ENCODE results near the gene PRDM16. TPM values are rescaled to one million over a fixed set of nuclear protein-coding genes. Genes with fewer than 3 reads are reported as not detected.

PRDM16 gene
- total RNA-seq, 1 experiment from 2014 or later = 0.69 TPM

GRCh38 chr1:3293563-3294080 is 224.6 kb downstream of the PRDM16 start:
- Histone ChIP-seq H3K4me3 (ENCODE audit: insufficient read depth, low read depth, low read length) (no peak overlapping the region), H3K36me3 (replicated peaks; ENCODE audit: control insufficient read depth, insufficient read depth, low read length) (no peaks in the 10 kb centered on the region), H3K27me3 (ENCODE audit: control insufficient read depth, insufficient read depth, low read length) (no peaks in the 10 kb centered on the region)
- no peak for DNase-seq

- H3K27me3 ChIP-seq (ENCODE audit: control insufficient read depth, insufficient read depth, low read length) = no peaks in the 10 kb centered on the region
- no peak overlapping the region for H3K4me3 ChIP-seq (ENCODE audit: insufficient read depth, low read depth, low read length)
- no peak for DNase-seq
- H3K36me3 ChIP-seq (replicated peaks; ENCODE audit: control insufficient read depth, insufficient read depth, low read length) = no peaks in the 10 kb centered on the region
Observed at GRCh38 chr1:3294450-3294849, 225.4 kb downstream of the PRDM16 start.

- DNase-seq = no peak
- Histone ChIP-seq H3K4me3 (ENCODE audit: insufficient read depth, low read depth, low read length) (no peak overlapping the region), H3K36me3 (replicated peaks; ENCODE audit: control insufficient read depth, insufficient read depth, low read length) (no peaks in the 10 kb centered on the region), H3K27me3 (ENCODE audit: control insufficient read depth, insufficient read depth, low read length) (no peaks in the 10 kb centered on the region)
Observed at GRCh38 chr1:3295846-3296245, 226.8 kb downstream of the PRDM16 start.

- no peak for DNase-seq
- Histone ChIP-seq H3K27me3 (ENCODE audit: control insufficient read depth, insufficient read depth, low read length) (no peaks in the 10 kb centered on the region), H3K36me3 (replicated peaks; ENCODE audit: control insufficient read depth, insufficient read depth, low read length) (no peaks in the 10 kb centered on the region), H3K4me3 (ENCODE audit: insufficient read depth, low read depth, low read length) (no peak overlapping the region)
Observed at GRCh38 chr1:3296326-3296725, 227.3 kb downstream of the PRDM16 start.

GRCh38 chr1:3296826-3297225 is 227.8 kb downstream of the PRDM16 start:
- DNase-seq = no peak
- Histone ChIP-seq H3K27me3 (ENCODE audit: control insufficient read depth, insufficient read depth, low read length) (no peaks in the 10 kb centered on the region), H3K4me3 (ENCODE audit: insufficient read depth, low read depth, low read length) (no peak overlapping the region), H3K36me3 (replicated peaks; ENCODE audit: control insufficient read depth, insufficient read depth, low read length) (no peaks in the 10 kb centered on the region)

GRCh38 chr1:3297756-3298155 is 228.8 kb downstream of the PRDM16 start:
- no peak for DNase-seq
- Histone ChIP-seq H3K27me3 (ENCODE audit: control insufficient read depth, insufficient read depth, low read length) (no peaks in the 10 kb centered on the region), H3K36me3 (replicated peaks; ENCODE audit: control insufficient read depth, insufficient read depth, low read length) (no peaks in the 10 kb centered on the region), H3K4me3 (ENCODE audit: insufficient read depth, low read depth, low read length) (no peak overlapping the region)

- Histone ChIP-seq H3K4me3 (ENCODE audit: insufficient read depth, low read depth, low read length) (no peak overlapping the region), H3K27me3 (ENCODE audit: control insufficient read depth, insufficient read depth, low read length) (no peaks in the 10 kb centered on the region)
- DNase-seq = no peak
Observed at GRCh38 chr1:3298197-3298596, 229.2 kb downstream of the PRDM16 start.

GRCh38 chr1:3304246-3304645 is 235.2 kb downstream of the PRDM16 start:
- no peak for DNase-seq
- no peak overlapping the region for H3K4me3 ChIP-seq (ENCODE audit: insufficient read depth, low read depth, low read length)
- H3K27me3 ChIP-seq (ENCODE audit: control insufficient read depth, insufficient read depth, low read length) = no peaks in the 10 kb centered on the region
- H3K36me3 ChIP-seq (replicated peaks; ENCODE audit: control insufficient read depth, insufficient read depth, low read length) = no peaks in the 10 kb centered on the region

More at GRCh38 chr1:3298197-3298596, 229.2 kb downstream of the PRDM16 start:
- no peaks in the 10 kb centered on the region for H3K36me3 ChIP-seq (replicated peaks; ENCODE audit: control insufficient read depth, insufficient read depth, low read length)

GRCh38 chr1:3304692-3305091 is 235.7 kb downstream of the PRDM16 start:
- H3K27me3 ChIP-seq (ENCODE audit: control insufficient read depth, insufficient read depth, low read length) = no peaks in the 10 kb centered on the region
- no peak overlapping the region for H3K4me3 ChIP-seq (ENCODE audit: insufficient read depth, low read depth, low read length)
- DNase-seq = no peak
- no peaks in the 10 kb centered on the region for H3K36me3 ChIP-seq (replicated peaks; ENCODE audit: control insufficient read depth, insufficient read depth, low read length)

- Histone ChIP-seq H3K36me3 (replicated peaks; ENCODE audit: control insufficient read depth, insufficient read depth, low read length) (no peaks in the 10 kb centered on the region), H3K27me3 (ENCODE audit: control insufficient read depth, insufficient read depth, low read length) (no peaks in the 10 kb centered on the region), H3K4me3 (ENCODE audit: insufficient read depth, low read depth, low read length) (no peak overlapping the region)
- no peak for DNase-seq
Observed at GRCh38 chr1:3305156-3305555, 236.2 kb downstream of the PRDM16 start.

- Histone ChIP-seq H3K36me3 (replicated peaks; ENCODE audit: control insufficient read depth, insufficient read depth, low read length) (no peaks in the 10 kb centered on the region), H3K27me3 (ENCODE audit: control insufficient read depth, insufficient read depth, low read length) (no peaks in the 10 kb centered on the region), H3K4me3 (ENCODE audit: insufficient read depth, low read depth, low read length) (no peak overlapping the region)
- no peak for DNase-seq
Observed at GRCh38 chr1:3306583-3307291, 237.7 kb downstream of the PRDM16 start.

GRCh38 chr1:3307359-3307758 is 238.4 kb downstream of the PRDM16 start:
- no peak overlapping the region for H3K4me3 ChIP-seq (ENCODE audit: insufficient read depth, low read depth, low read length)
- no peaks in the 10 kb centered on the region for H3K36me3 ChIP-seq (replicated peaks; ENCODE audit: control insufficient read depth, insufficient read depth, low read length)
- H3K27me3 ChIP-seq (ENCODE audit: control insufficient read depth, insufficient read depth, low read length) = no peaks in the 10 kb centered on the region
- DNase-seq = no peak

GRCh38 chr1:3308053-3308452 is 239.1 kb downstream of the PRDM16 start:
- no peaks in the 10 kb centered on the region for H3K36me3 ChIP-seq (replicated peaks; ENCODE audit: control insufficient read depth, insufficient read depth, low read length)
- no peaks in the 10 kb centered on the region; the same call in 1 of the 2 replicates for H3K27me3 ChIP-seq (ENCODE audit: control insufficient read depth, insufficient read depth, low read length)
- H3K4me3 ChIP-seq (ENCODE audit: insufficient read depth, low read depth, low read length) = no peak overlapping the region
- DNase-seq = no peak

- H3K27me3 ChIP-seq (ENCODE audit: control insufficient read depth, insufficient read depth, low read length) = peaks cover 4% of the 10 kb centered on the region
- H3K36me3 ChIP-seq (replicated peaks; ENCODE audit: control insufficient read depth, insufficient read depth, low read length) = no peaks in the 10 kb centered on the region
- H3K4me3 ChIP-seq (ENCODE audit: insufficient read depth, low read depth, low read length) = no peak overlapping the region
- no peak for DNase-seq
Observed at GRCh38 chr1:3310718-3311400, 241.9 kb downstream of the PRDM16 start.

GRCh38 chr1:3311711-3312110 is 242.7 kb downstream of the PRDM16 start:
- no peak for DNase-seq
- Histone ChIP-seq H3K36me3 (replicated peaks; ENCODE audit: control insufficient read depth, insufficient read depth, low read length) (no peaks in the 10 kb centered on the region), H3K27me3 (ENCODE audit: control insufficient read depth, insufficient read depth, low read length) (peaks cover 4% of the 10 kb centered on the region), H3K4me3 (ENCODE audit: insufficient read depth, low read depth, low read length) (no peak overlapping the region)

Data from H7 (cell line).